ENCODE data around the gene TMEM82.

DNA sequence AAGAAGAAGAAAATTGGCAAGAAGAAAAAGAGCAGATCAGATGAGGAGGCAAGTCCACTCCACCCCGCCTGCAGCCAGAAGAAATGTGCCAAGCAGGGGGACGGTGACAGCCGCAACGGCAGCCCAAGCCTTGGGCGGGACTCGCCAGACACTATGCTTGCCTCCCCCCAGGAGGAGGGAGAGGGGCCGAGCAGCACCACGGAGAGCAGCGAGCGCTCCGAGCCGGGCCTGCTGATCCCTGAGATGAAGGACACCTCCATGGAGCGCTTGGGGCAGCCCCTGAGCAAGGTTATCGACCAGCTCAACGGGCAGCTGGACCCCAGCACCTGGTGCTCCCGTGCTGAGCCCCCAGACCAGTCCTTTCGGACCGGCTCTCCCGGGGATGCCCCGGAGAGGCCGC, 15.3 kb upstream of the TMEM82 start:
- TF ChIP-seq, protein P1, sequence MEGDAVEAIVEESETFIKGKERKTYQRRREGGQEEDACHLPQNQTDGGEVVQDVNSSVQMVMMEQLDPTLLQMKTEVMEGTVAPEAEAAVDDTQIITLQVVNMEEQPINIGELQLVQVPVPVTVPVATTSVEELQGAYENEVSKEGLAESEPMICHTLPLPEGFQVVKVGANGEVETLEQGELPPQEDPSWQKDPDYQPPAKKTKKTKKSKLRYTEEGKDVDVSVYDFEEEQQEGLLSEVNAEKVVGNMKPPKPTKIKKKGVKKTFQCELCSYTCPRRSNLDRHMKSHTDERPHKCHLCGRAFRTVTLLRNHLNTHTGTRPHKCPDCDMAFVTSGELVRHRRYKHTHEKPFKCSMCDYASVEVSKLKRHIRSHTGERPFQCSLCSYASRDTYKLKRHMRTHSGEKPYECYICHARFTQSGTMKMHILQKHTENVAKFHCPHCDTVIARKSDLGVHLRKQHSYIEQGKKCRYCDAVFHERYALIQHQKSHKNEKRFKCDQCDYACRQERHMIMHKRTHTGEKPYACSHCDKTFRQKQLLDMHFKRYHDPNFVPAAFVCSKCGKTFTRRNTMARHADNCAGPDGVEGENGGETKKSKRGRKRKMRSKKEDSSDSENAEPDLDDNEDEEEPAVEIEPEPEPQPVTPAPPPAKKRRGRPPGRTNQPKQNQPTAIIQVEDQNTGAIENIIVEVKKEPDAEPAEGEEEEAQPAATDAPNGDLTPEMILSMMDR (IDR thresholded peaks at IDR 0.05; ENCODE audit: borderline replicate concordance, extremely low read depth, low read length, poor library complexity, severe bottlenecking) = no peak
- TF ChIP-seq EZH2 (IDR thresholded peaks at IDR 0.05; ENCODE audit: borderline replicate concordance, low read depth, low read length, severe bottlenecking) = no peak

All from DND-41 (cell line).